HCT116 (cell line): ENCODE results near the gene QRICH2.

Experiments
- CEBPB ChIP-seq: IDR thresholded peaks from 2 replicates; pipeline ENCODE4 v1.6.1; 2012; ENCODE audit warnings: low read depth
- CTCF ChIP-seq, 3 experiments: fragments of 200-600 bp in 1 of 3; sonication (generic) in 1 of 3; IDR thresholded peaks in 2 of 3; conservative IDR thresholded peaks in 1 of 3; 2 replicates each; pipeline ENCODE4 v1.5.1; 2012 to 2017; ENCODE audit warnings: low read depth in 2 of 3, low read length in 2 of 3, antibody characterized with exemption in 1 of 3, borderline replicate concordance in 1 of 3, control low read depth in 1 of 3, mild to moderate bottlenecking in 1 of 3, mixed read lengths in 1 of 3, mixed run types in 1 of 3, moderate library complexity in 1 of 3; ENCODE audit not compliant: insufficient read depth in 1 of 3
- EGR1 ChIP-seq: IDR thresholded peaks from 2 replicates; pipeline ENCODE4 v1.6.1; 2012; ENCODE audit warnings: low read depth
- EZH2 ChIP-seq: fragments of 200-600 bp; sonication (generic); IDR thresholded peaks from 2 replicates; pipeline ENCODE4 v1.6.1; 2017; ENCODE audit warnings: antibody characterized with exemption, mixed run types
- EZH2phosphoT487 ChIP-seq: fragments of 200-600 bp; IDR thresholded peaks from 2 replicates; pipeline ENCODE4 v1.6.1; 2018; ENCODE audit warnings: antibody characterized with exemption, borderline replicate concordance
- POLR2AphosphoS5 ChIP-seq: IDR thresholded peaks from 2 replicates; pipeline ENCODE4 v1.6.1; 2011; ENCODE audit warnings: mild to moderate bottlenecking, low read depth, low read length, moderate library complexity
- YY1 ChIP-seq: IDR thresholded peaks from 2 replicates; pipeline ENCODE4 v1.6.1; 2011; ENCODE audit warnings: low read length, low read depth, moderate library complexity, mild to moderate bottlenecking; ENCODE audit not compliant: insufficient replicate concordance; ENCODE audit errors: extremely low read depth

GRCh38 chr17:76253841-76254240 is 54.2 kb downstream of the QRICH2 start:
- TF ChIP-seq EGR1 = no peak
- TF ChIP-seq CTCF (IDR thresholded peaks at IDR 0.05 in 2 of 3, conservative IDR thresholded peaks at IDR 0.05 in 1 of 3; ENCODE audit: borderline replicate concordance in 1 of 3, insufficient read depth in 1 of 3, low read depth in 2 of 3, low read length in 2 of 3) = no peak
- TF ChIP-seq CEBPB = no peak
- TF ChIP-seq POLR2AphosphoS5 = no peak
- no peak for TF ChIP-seq EZH2phosphoT487
- TF ChIP-seq EZH2 = no peak
- TF ChIP-seq YY1 = no peak
